ENCODE results near the gene GNAL.
A peak's percentile ranks its signal among the peaks of the same experiment; 100 is the strongest.
"Not testable (repeated sequence)": the region's sequence is repeated elsewhere in the genome, so short reads cannot be mapped to it uniquely, and the experiment has no call there.

GNAL gene

DNA sequence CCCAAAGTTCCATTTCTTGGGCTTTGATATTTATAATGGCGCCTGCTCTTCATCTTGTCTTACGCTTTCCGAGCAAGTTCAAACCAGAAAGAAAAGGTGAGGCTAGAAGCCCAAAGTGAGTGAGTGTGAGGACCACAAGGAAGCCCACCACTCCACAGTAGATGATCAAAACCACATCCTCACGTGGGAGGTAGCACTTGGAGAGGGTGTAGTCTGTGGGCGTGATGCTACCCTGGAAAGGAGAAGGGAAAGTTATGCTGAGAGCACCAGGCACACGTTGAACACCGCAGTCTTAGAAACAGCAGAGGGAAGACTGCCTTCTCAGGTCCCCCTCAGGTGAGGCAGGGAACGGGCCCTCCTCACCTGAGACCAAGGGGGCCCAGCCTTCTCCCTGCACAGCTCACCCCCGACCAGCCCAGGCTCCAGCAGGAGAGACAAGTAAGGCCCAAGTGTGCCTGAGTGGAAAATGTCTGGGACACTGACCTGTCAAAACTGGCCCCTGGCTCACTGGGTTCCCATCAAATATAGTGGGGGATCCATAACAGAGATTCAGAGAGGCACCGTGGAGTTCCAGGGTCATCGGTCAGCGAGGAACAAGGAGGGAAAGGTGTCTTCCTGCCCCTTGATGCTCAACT is 195.4 kb downstream of the GNAL start:
- no peak for DNase-seq

DNA sequence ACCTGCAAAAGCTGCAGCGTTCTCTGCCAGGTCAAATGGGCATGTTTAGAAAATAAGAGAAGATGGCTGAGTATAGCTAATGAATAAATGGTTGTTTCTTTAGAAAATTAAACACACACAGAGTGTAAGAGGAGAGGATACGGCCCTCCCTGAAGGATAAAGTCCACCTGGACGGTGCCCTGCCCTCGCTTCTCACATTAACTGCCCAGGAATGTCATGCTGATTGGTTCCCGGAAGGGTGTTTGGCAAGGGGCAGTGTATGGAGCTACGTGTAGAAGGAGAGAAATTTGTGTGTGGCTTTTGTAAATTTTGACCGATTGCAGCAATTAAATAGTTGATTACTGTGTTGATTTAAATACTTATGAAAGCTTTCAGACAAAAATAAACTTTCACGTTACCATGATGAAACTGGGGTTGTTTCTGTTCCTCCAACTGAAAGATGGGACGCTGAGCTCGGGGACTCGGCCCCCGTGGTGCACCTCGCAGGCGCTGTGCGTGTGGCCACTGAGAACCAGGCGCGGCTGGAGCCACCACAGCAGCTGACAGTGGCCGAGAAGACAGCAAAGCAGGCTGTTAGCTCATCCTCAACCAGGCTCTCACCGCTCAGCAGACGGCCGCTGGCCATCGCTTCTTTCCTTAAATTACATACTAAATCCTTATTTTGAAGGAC is 196.3 kb downstream of the GNAL start:
- no peak for DNase-seq

- no peak for DNase-seq
Observed at GRCh38 chr18:11886577-11887110, 197.6 kb downstream of the GNAL start.

DNA sequence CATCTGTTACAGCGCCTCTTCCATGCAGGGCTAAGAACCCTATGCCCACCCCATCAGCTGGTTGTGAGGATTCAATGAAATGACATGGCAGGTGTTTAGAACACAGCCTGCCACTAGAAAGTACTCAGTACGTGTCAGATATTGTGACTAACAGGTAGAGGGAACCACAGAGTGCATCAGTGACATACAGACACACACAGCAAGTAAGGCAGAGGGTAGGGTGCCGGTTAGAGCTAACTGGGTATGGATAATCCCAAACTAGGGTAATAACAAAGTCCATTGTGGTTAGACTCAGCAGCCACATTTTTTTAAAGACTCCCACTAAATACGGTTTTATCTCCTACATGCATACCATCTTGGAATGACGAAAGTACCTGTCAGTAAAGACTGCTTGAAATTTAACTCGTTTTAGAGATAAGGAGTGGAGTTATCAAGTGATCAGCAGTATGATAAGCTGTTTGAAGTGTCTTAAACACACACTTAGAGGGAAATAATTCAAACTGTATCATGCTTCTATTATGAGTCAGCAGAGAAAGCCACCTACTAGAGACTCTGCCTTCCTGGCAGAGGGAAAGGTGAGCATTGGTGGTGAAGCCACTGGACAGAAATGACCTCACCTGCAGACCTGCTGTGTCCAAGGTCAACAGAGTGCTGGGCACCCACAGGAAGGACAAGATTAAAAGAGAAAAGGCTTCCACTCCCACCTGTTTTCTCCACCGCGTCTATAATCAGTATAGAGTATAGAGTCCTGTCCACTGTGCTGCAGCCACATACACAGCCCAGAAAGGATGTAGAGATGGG is 198.5 kb downstream of the GNAL start:
- DNase-seq: no peak

GRCh38 chr18:11888726-11889125 is 199.7 kb downstream of the GNAL start:
- DNase-seq: no peak

- no peak for DNase-seq
Observed at GRCh38 chr18:11889284-11889683, 200.2 kb downstream of the GNAL start.

GRCh38 chr18:11891737-11892136 is 202.7 kb downstream of the GNAL start:
- DNase-seq: no peak

DNA sequence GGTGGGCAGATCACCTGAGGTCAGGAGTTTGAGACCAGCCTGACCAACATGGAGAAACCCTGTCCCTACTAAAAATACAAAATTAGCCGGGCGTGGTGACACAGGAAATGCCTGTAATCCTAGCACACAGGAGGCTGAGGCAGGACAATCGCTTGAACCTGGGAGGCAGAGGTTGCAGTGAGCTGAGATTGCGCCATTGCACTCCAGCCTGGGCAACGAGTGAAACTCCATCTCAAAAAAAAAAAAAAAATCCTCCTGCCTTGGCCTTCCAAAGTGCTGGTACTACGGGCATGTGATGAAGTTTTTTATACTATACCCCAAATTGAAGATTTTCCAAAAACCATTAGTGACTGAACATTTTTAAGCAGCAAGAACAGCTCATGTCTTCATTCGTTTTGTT is 203.4 kb downstream of the GNAL start:
- DNase-seq: not testable (repeated sequence)

DNA sequence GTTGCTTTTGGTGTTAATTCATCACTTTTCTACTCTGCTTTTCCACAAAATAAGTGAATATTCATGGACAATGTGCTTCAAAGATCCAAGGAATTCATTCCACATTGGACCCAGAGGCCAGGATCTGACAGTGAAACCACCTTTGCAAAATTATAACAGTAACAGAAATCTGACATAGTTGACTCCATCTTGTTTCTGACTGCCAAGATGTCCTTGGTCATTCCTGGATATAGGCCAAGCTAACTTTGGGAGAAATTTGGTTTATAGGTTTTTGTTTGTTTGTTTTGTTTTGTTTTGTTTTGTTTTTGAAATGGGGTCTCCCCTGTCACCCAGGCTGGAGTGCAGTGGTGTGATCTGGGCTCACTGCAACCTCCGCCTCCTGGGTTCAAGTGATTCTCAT is 208.7 kb downstream of the GNAL start:
- no peak for DNase-seq

GRCh38 chr18:11899063-11899462 is 210.0 kb downstream of the GNAL start:
- no peak for DNase-seq

DNA sequence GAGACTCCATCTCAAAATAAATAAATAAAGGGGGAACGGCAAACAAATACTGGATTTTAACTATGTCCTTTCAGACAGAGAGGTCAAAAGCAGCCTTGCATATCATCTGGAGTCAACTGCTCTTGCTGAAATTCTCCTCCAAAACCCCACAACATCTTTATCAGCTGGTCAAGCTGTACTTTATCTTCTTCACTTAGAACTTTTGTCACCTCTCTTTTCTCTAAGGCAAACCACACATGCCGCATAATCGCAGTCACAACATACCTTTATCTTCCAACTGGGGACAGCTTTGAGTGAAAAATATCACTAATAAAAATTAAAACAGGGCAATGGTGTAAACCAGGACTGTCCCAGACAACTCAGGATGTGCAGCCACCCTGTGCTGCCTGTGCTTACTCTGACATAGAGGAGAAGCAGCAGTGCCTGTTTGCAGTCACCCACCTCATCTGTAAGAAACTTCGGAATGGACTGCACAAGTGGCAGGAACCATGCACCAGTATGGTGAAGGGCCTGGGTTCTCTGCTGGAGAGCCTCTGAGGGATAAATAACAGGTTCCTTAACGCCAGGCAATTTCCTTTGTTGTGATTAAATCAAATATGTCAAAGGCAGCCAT is 212.9 kb downstream of the GNAL start:
- DNase-seq: no peak

GRCh38 chr18:11902522-11903292 is 213.6 kb downstream of the GNAL start:
- no peak for DNase-seq

- no peak for DNase-seq
Observed at GRCh38 chr18:11905613-11906012, 216.5 kb downstream of the GNAL start.

GRCh38 chr18:11906176-11906575 is 217.1 kb downstream of the GNAL start:
- DNase-seq: no peak

DNA sequence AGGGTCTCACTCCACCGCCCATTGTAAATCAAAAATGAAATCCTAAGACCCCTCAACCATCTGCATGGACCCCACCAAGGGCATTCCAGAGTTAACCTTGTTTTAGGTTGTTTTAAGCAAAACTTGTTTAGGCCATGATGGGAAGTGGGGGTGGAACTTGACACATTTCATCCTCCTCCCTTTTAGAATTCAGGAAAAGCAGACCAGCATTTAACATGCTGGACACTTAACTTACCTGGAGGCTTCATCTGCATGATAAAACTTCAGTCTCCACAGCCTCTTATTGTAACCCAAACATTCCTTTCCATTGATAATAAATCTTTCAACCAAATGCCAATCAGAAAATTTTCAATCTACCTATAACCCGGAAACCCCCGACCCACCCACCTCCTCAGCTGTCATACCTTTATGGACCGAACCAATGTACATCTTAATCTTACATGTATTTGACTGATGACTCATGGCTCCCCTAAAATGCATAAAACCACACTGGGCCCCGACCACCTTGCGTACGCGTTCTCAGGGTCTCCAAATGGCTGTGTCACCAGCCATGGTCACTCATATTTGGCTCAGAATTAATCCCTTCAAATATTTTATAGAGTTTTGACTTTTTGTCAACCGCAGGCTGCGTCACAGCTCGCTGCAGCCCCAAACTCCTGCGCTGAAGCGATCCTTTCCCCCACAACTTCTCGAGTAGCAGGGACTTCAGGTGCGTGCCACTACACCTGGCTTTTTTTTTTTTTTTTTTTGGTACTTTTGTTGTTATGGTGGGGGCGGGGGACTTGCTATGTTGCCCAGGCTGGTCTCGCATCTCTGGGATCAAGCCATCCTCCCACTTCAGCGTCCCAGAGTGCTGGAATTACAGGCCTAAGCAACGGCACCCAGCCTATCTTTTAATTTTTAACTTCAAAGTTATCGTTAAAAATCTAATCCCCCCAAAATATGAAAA is 218.1 kb downstream of the GNAL start:
- no peak for DNase-seq

DNA sequence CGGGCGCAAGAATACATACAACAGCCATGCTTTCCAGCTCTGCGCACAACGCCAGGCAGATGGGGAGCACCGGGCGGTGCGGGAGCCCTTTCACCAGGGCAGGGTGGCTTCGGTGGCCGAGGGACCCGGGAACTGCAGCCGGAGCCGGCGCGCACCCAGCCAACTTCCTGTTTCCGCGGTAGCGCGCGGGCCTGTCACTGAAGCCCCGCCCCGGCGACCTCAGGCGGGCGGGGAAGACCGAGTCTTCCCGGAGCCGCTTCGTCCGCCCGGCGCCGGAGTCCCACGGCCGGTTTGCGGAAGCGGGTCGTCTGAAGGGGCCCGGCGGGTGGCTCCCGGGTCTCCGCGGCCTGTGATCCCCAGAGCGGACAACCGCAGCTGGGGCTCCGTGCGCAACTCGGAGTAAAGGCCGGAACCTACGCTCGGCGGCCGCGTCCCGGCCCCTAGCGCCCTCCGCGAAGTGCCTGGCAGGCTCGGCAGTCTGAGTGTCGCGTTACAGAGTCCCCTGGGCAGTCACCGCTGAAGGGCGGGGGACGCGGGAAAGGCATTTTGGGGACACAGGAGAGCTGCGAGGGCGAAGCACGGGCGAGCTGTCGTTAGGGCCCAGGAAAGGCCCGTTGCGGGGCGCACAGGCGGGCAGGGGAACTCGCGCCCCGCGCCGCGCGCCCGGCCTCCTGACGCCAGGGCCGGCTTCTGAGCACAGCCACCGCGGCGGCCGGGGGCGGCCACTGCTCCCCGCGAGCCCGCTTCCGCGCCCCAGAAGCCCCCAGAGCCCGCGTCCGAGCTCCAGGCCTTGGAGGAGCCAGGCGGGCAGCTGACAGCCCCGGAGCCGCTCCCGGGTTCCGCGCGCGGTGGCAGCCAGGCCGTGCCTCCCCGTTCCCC is 219.4 kb downstream of the GNAL start, which contains the start of gene MPPE1:
Gene MPPE1, minus strand, starts transcription at position 136 of the 879 bp plus-strand sequence. CDS start 11,053 bp downstream, outside the sequence.
- DNase-seq: peak; percentile 69

- no peak for DNase-seq
Observed at GRCh38 chr18:11909061-11909455, 220.0 kb downstream of the GNAL start.

DNA sequence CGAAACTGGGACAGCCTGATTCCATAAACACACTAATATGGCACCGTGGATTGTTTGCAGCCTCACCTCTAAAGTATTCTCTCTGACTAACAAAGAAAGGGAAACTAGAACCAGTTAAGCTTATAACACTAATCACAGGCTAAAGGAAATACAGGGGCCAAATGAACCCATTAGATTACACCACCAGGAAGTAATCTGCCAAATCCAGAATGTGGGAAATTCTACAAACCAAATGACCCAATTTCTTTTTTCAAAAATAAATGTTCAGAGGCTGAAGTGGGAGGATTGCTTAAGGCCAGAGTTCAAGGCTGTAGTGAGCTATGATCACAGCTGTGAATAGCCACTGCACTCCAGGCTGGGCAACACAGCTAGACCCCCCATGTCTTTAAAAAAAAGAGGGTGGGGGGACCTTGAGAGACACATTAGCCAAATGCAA is 220.5 kb downstream of the GNAL start:
- DNase-seq: no peak

GRCh38 chr18:11916880-11917279 is 227.8 kb downstream of the GNAL start:
- not testable (repeated sequence) for DNase-seq

DNA sequence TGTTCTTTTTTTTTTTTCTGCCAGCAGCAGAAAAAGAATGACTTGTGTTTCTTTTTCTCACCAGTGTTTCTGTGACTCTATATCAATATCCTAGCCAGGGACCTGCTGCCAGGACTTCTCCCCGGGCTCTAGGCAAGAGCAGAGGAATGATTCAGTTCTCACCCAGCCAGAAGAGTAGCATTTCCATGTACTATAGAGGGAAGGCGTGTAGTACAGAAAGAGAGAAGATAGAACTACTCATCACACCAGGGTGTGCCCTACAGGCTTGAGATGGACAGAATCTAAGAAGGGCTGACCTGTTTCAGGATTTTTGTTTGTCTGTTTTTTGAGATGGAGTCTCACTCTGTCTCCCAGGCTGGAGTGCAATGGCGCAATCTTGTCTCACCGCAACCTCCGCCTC is 230.5 kb downstream of the GNAL start:
- DNase-seq: not testable (repeated sequence)
